ENCODE data around the gene HOXB1. TPM values are rescaled to one million over a fixed set of nuclear protein-coding genes. Genes with fewer than 3 reads are reported as not detected.

Gene HOXB1
- total RNA-seq, 1 donor from 2014 or later: not detected

GRCh38 chr17:48491527-48492273, 39.1 kb downstream of the HOXB1 start:
- no peaks in the 10 kb centered on the region for H3K36me3 ChIP-seq (ENCODE audit: control insufficient read depth, insufficient read depth, low read length)
- no peaks in the 10 kb centered on the region for H3K27me3 ChIP-seq (ENCODE audit: control insufficient read depth, insufficient read depth, low read length)
- DNase-seq (ENCODE audit: low read depth): no peak
- FAIRE-seq: no peak
- no peak overlapping the region for H3K4me3 ChIP-seq (ENCODE audit: low read depth, low read length)
- no peak for TF ChIP-seq CTCF (IDR thresholded peaks at IDR 0.05; ENCODE audit: insufficient read depth, low read length, severe bottlenecking)

- H3K36me3 ChIP-seq (ENCODE audit: control insufficient read depth, insufficient read depth, low read length): no peaks in the 10 kb centered on the region
- TF ChIP-seq CTCF (IDR thresholded peaks at IDR 0.05; ENCODE audit: insufficient read depth, low read length, severe bottlenecking): no peak
- no peak for DNase-seq (ENCODE audit: low read depth)
- no peak overlapping the region for H3K4me3 ChIP-seq (ENCODE audit: low read depth, low read length)
- FAIRE-seq: peak; percentile 60
- H3K27me3 ChIP-seq (ENCODE audit: control insufficient read depth, insufficient read depth, low read length): no peaks in the 10 kb centered on the region
These were observed 40.3 kb downstream of the HOXB1 start for GRCh38 chr17:48490451-48490892.

GRCh38 chr17:48489781-48490180, 41.0 kb downstream of the HOXB1 start:
- FAIRE-seq (no peak), DNase-seq (ENCODE audit: low read depth) (no peak)
- H3K27me3 ChIP-seq (ENCODE audit: control insufficient read depth, insufficient read depth, low read length): no peaks in the 10 kb centered on the region
- H3K4me3 ChIP-seq (ENCODE audit: low read depth, low read length): no peak overlapping the region
- no peaks in the 10 kb centered on the region for H3K36me3 ChIP-seq (ENCODE audit: control insufficient read depth, insufficient read depth, low read length)
- TF ChIP-seq CTCF (IDR thresholded peaks at IDR 0.05; ENCODE audit: insufficient read depth, low read length, severe bottlenecking): no peak

GRCh38 chr17:48488548-48489106, 42.2 kb downstream of the HOXB1 start:
- no peaks in the 10 kb centered on the region for H3K27me3 ChIP-seq (ENCODE audit: control insufficient read depth, insufficient read depth, low read length)
- FAIRE-seq: no peak
- no peak for DNase-seq (ENCODE audit: low read depth)
- TF ChIP-seq CTCF (IDR thresholded peaks at IDR 0.05; ENCODE audit: insufficient read depth, low read length, severe bottlenecking): no peak
- H3K36me3 ChIP-seq (ENCODE audit: control insufficient read depth, insufficient read depth, low read length): no peaks in the 10 kb centered on the region
- no peak overlapping the region for H3K4me3 ChIP-seq (ENCODE audit: low read depth, low read length)

- DNase-seq (ENCODE audit: low read depth): no peak
- FAIRE-seq: no peak
- Histone ChIP-seq H3K36me3 (ENCODE audit: control insufficient read depth, insufficient read depth, low read length) (no peaks in the 10 kb centered on the region), H3K27me3 (ENCODE audit: control insufficient read depth, insufficient read depth, low read length) (no peaks in the 10 kb centered on the region), H3K4me3 (ENCODE audit: low read depth, low read length) (no peak overlapping the region)
- TF ChIP-seq CTCF (IDR thresholded peaks at IDR 0.05; ENCODE audit: insufficient read depth, low read length, severe bottlenecking): no peak
These were observed 43.6 kb downstream of the HOXB1 start for GRCh38 chr17:48487221-48487620.
